ENCODE data around the gene NKAIN4. TPM values are rescaled to one million over a fixed set of nuclear protein-coding genes. Genes with fewer than 3 reads are reported as not detected.

Gene NKAIN4
- not detected for total RNA-seq

DNA sequence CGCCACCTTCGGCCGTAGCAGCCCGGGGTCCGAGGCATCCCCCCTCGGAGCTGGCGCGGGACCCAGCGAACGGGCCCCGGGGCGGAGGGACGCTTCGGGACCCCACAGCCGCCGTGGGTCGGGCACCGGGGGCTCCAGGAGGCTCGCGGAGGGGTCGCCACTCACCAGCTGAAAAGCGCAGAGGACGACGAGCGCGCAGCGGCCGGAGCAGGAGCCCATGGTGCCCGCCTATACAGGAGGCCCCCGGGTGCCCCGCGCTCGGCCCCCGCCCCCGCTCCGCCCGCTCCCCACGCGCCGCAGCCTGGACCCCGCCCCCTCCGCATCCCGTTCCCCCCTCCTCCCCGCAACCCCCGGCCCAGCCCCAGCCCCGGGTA lies at the start of gene NKAIN4:
NKAIN4 (minus strand) TSS at position 232 of the 374 bp plus-strand sequence; CDS start at position 219, 13 bp downstream.
- DNase-seq (ENCODE audit: low spot score) = no peak

DNA sequence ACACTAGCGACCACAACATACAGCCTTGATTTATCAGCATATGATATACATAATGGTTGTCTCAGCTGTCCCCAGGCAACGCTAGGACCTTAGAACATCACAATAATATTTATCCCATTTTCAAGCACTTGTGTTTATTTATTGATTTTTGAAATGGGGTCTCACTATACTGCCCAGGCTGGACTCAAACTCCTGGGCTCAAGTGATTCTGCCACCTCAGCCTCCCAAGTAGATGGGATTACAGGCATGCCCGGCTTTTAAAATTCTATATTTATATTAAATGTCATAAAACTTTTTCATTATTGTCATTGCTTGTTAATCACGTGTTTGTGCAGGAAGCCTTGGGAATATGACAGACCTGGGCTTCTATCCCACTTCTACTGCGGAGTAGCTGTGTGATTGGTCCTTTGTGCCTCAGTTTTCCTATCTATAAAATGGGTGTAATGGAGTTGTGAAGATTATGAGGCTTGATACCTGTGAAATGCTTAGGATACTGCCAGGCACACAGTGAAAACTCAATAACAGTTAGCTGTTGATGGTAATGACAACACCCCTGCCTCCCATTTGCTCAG lies 48.9 kb upstream of the NKAIN4 start:
- DNase-seq (ENCODE audit: low spot score) = no peak

DNA sequence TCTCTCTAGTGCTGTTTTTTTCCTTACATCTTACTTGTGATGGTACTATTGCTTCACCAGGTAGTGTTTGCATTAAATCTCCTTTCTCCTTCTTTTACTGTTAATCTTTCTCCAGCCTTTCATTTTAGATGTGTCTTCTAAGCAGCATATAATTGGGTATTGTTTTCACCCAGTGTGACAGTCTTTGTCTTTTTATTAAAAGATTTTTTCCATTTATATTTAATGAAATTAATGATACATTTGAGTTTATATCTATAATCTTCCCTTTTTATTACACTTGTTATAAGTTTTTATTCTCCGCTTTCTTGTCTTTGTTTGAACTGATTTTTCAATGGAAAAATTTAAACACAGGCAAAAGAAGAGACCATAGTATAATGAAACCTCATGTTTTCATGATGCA lies 47.4 kb upstream of the NKAIN4 start:
- no peak for DNase-seq (ENCODE audit: low spot score)

DNA sequence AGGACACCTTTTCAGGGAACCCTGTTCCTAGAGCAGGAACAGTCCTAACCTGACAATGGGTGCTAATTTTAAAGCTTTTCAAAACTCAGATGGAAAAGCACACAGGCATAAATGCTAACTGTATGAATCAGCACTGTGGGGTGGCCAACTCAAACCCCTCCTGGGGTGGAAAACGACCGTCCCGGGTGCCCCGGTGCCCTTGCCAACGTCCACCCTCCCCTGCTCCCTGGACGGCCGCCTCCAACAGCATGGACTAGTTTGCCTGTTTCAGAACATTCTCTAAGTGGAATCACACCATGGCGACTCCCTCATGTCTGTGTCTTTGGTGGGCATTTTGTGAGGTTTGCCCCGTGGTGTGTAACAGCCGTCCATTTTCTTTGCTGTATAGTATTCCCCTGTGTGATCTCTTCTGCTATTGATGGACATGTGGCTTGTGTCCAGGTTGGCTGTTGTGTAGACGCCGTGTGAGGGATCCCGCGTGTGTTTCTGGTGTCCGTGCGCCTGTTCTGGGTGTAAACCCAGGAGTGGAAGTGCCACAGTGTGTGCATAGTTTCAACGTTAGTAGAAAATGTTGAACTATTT lies 44.6 kb upstream of the NKAIN4 start:
- DNase-seq (ENCODE audit: low spot score) = no peak

DNA sequence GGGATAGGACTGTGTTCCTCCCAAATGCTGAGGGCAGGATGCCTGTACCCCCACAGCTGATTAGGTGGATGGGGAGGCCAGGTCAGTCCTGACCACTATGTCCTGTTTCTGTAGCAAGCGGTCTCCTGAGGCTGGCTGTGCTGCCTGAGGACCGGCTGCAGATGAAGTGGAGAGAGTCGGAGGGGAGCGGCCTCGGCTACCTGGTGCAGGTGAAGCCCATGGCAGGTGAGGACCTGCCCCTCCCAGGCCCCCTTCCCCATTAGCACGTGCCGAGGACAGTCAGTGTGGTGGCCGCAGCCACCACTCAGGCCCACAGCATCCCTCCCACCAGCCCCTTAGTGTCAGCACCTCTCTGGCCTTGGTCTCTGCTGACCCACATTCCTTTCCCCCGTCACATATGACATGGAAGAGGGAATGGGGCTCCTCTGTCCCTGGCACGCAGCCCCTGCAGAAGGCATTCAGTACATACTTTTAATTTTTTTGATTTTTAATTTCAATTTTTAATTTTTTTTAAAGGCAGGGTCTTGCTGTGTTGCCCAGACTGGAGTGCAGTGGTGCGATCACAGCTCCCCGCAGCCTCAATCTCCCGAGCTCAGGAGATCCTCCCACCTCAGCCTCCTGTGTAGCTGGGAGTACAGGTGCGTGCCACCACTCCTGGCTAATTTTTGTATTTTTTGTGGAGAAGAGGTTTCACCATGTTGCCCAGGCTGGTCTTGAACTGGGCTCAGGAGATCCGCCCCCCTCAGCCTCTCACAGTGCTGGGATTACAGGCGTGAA lies 43.7 kb upstream of the NKAIN4 start:
- DNase-seq (ENCODE audit: low spot score) = no peak

DNA sequence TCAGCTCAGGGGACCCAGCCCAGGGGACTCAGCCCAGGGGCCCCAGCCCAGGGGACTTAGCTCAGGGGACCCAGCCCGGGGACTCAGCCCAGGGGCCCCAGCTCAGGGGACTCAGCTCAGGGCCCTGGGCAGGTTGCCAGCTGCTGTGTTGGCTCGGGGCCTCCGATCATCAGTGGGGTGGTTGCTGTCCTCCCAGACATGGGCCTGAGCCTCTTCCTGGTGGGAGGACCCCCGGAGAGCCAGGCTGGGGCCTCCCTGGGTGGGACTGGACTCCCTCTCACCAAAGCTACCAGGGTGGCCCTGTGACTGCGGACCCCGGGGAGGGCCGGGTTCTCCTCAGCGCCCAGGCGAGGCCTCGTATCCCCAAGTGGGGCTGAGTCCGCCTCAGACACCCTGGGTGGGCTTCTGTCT lies 43.1 kb upstream of the NKAIN4 start:
- no peak for DNase-seq (ENCODE audit: low spot score)

DNA sequence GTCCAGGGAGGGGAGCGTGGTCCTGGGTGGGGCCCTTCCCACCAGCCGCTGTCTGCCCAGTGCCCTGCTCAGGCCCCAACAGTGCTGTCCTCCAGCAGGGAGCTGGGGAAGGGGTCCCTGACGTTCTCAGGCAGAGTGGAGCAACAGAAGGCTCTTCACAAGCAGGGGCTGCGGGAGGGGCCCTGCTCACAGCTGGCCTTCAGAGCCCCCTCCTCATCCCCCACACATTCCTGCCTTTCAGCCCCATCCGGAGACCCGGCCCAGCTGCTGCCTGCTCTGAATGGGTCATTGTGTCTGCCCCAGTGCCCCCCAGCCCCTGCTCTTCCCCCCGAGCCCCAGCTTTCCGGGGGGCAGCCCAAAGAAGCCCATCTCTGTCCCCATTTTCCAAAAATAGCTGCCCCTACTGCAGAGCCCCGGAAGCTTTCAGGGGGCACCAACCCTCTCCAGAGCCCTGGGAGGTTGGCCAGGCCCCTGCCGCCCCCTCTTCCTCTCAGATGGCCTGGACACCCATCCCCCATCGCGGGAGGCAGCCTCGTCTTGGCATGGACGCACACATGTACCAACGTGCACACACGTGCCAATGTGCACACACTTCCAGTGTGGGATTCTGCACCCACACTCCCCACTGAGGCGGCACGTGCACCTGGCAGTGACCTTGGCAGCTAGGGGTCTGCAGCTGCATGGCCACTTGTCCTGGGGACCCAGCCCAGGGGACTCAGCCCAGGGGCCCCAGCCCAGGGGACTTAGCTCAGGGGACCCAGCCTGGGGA lies 42.5 kb upstream of the NKAIN4 start:
- DNase-seq (ENCODE audit: low spot score) = no peak

DNA sequence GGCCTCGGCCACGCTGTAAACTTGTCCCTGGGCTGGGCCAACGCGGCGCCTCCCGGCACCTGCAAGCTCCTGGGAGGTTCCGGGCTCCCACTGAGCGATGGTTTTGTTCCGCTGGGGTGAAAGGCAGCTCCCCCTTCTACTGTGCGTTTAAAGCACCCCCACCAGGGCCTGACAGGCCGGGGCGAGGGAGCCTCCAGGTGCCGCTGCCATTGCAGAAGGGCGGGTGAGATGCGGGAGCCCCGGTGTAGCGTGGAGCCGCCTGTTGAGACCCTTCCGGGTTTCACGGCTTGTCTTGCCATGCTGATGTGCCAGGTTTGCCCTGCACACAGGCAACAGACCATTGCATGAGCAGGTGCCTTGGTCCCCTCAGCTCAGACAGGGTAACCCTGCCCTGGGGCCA lies 41.6 kb upstream of the NKAIN4 start:
- no peak for DNase-seq (ENCODE audit: low spot score)

DNA sequence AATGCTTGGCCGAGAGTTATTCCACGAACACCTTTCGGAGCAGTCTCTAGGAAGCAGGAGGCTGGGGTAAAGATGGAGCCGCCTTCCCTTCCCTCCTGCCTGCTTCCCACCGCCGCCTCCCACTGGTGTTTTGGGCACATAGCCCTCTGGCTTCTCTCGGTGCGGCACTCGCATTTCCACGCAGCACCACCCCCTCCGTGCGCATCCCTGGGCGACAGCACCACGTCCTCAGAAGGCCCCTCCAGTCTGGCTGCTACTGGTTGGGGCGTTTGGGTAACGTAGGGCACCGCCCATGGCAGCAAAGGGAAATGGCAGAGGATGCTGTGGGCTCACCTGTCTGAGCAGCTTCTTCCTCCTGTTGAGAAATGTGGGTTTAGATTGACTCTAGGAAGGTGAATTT lies 41.2 kb upstream of the NKAIN4 start:
- no peak for DNase-seq (ENCODE audit: low spot score)

DNA sequence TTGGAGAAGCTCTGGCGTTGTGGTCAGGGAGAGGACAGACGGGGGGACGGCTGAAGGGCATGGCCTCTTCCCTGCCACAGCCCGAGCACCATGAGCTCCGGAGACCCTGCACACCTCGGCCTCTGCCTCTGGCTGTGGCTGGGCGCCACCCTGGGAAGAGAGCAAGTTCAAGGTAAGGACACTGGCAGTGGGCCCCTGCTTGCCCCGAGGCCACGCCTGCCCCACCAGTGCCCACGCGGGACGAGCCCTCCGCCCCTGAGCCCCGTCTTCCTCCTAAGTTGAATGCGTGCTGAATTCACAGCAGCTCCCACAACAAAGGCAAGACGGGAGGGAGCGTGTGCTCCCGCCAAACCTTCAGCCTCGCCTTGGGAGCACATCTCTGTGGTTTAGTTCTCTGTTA lies 40.8 kb upstream of the NKAIN4 start:
- DNase-seq (ENCODE audit: low spot score) = no peak

DNA sequence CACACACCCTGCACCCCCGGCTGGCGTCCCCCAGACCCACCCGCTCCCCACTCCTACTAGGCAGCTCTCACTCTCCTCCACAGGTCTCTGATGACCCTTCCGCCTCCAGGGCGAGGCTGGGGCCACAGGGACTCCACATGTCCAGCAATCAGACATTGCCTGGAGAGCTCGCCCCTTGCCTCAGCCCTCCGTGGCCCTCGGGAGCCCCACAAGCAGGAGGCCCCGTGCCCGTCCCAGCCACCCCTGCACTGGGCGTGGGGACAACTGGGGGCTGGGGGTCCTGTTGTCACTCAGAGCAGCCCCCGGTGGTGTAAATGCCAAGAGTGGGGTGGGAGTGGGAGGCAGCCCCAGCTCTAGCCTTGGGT lies 40.3 kb upstream of the NKAIN4 start:
- DNase-seq (ENCODE audit: low spot score) = no peak

DNA sequence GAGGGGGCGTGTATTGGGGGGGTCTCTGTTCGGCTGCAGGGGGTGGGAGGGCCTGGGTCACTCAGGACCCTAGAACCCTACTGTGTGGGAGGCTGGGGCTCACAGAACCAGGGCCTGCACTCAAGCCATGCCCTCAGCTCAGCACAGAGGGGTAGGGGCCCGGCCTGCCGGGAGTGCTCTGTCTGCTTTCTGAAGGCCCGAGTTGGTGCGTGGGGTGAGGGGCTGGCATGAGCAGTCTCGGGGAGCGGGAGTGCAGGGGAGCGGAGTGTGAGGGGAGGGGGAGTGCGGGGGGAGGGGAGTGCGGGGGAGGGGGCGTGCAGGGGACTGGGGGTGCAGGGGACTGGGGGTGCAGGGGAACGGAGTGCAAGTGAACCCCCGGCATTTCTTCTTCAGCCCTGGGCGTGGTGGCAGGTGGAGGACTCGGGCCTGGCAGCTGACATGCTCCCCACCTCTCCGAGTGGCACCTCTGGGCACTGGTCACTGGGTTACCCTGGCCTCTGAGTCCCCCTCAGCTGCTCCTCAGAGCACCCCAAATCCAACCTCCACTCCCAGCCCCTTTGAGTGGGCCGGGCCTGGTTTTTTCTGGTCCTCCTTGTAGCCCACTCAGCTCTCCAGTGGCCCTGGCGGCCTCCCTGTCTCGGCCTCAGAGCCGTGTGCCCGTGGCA lies 39.7 kb upstream of the NKAIN4 start:
- DNase-seq (ENCODE audit: low spot score) = no peak

DNA sequence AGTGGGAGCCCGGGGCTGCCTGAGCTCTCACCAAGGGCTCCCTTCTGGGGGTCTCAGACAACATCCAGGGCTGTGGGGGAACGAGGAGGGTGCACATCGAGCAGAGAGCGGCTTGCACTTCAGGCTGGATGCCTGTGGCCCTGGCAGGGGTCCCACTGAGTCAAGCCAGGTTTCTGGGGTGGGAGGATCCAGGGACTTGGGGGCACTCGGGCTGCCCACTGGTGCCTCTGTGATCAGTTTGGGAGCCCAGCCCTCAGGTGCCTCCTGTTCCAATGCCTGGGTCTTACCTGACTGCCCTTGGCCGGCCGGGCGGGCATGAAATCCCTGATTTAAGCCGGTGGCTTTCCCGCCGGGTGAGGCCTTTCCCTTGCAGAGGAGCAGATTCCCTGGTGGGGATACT lies 39.2 kb upstream of the NKAIN4 start:
- DNase-seq (ENCODE audit: low spot score) = no peak

DNA sequence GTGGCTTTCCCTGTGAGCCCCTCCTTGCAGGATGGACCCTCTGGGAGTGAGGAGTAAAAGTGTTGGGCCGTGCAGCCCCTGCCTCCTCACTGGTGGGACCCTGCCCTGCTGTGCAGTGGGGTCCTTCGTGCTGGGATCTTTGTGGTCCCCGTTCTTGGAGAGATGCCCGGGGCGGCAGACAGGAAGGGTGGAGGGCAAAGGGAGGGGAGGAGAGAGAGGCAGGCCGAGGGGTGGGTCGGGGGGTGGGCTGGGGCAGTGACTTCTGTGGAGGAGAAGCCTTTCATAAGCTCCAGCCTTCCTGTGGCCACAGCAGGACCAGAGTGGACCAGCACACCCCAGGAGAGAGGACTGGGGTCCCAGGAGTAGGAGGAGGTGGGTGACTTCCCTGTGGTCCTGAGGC lies 38.6 kb upstream of the NKAIN4 start, which contains the start of gene COL20A1:
COL20A1 (plus strand) TSS at position 283 of the 400 bp plus-strand sequence. CDS start 1,922 bp downstream, outside the sequence.
- no peak for DNase-seq (ENCODE audit: low spot score)

DNA sequence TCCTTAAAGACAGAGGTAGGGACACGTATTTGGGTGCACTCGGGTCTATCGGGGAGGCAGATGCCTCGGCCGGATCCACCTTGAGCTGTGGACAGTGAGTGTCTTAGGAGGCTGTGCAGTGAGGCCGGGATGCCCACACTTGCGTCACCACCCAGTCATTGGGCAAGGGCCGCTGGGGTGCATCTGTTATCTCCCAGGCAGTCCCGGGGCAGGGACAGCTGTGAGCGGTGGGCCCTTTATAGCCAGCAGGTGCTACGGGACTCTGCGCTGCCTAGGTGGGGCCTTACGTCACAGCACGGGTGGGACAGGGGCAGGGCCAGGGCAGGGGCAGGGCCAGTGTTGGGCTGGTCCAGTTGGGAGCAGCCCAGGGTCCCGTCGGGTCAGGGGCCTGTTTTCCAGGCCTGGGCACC lies 38.0 kb upstream of the NKAIN4 start:
- no peak for DNase-seq (ENCODE audit: low spot score)

DNA sequence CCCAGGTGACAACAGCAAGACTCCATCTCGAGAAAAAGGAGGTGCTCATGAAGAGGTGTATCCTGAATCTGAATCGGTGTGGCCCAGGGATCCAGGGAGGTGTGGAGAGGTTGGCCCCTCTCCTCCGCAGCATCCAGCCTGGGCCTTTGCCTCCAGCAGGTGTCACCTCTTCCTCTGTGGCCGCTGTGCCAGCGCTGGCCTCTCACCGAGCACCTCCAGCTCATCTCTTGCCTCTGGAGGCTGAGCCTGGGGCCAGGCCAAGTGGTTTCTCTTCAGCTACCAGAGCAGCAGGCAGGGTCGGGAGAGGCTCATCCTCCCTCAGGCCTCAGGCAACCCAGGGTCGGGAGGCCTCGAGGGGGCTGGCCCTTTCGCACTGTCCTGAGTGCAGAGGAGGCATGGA lies 37.5 kb upstream of the NKAIN4 start:
- DNase-seq (ENCODE audit: low spot score) = no peak

DNA sequence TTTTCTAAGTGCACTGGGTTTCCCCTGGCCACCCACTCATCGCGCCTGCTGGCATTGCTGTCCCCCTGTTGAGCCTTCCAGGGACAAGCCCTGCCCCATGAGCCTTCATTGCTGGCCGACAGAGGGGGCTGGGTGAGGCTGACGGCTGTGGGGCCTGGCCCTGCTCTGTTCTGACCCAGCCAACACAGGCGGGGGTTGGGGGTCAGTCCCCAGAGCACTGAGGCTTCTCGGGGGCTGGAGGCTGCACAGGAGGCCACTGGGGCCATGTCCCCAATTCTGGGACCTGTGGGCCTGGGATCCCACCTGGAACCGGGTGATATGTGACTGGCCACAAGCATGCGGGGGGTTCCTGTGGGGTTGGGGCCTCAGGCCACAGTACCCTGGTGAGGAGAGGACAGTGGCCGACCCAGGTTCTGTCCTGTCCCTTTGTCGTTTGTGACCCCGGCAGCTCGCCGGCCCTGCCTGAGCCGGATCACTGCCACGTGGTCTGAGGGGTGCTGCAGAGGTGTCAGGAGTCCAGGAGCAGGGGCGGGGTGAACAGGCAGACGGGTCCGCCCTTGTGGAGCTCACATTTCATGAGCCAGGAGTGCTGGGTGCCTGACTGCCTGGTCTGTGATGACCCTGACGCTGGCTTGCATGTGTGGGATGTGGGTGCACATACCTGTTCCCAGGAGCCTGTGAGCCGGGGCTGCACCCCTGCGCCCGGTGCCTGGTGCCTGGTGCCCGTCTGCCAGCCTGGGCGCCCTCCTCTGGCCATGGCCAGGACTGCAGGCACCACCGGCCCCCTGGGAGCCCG lies 36.6 kb upstream of the NKAIN4 start:
- DNase-seq (ENCODE audit: low spot score) = no peak

DNA sequence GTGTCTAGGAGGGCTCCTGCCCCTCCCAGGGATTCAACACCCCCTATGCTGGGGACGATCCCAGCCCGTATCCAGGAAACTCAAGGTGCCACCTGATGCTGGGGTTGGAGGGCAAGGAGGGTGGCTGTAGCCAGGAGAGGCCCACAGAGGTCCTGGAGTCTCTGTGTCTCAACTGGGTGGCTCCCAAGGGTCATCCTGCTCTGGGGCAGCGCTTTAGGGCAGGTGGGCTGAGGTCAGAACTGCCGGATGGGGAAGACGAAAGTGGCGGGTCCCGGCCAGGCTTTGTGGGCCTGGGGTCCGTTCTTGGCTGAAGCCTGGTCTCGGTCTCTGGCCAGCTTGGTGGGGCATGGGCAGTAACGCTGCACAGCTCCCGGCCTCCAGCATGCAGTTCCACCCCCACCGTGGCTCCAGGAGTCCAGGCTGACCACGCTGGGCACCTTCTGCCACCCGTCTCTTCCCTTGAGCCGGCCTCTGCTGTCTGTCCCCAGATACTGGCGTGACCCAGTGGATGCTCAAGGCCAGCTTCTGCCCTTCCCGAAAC lies 35.9 kb upstream of the NKAIN4 start:
- no peak for DNase-seq (ENCODE audit: low spot score)

DNA sequence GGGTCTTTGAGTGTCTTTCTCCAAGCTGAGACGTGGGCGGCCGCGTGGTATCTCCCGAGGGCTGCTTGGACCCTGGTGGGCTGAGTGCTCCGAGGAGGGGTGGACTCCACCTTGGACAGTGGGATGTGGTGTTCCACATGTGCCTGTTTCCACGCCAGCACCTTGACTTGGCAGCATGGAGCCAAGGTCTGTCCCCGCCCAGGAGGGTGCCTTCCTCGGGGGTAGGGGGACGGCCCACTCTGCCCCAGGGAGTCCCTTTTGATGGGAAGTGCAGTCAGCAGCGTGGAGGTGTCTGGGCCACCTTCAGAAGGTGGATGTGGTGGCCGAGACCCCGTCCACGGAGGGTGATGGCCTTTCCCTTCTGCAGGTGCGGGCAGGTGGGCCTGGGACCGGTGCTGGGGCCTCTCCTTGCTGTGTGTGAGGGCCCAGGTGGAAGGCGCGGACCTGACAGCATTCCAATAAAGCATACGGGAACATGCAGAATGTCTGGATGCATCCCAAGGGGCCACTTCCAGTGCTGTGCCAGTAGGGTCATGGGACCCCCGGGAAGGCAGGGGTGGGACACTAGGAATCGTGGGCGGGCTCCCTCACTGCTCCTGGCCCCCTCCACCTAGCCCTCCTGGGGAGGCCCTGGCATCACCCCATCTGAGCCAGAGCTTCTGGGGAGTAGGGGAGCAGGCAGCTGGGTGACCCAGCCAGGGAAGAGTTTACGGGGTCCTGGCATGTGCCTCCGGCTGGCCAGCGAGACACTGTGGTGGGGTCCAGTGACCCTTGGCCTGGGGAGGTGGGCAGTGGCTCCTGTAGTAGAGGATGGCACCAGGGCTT lies 35.3 kb upstream of the NKAIN4 start:
- DNase-seq (ENCODE audit: low spot score) = no peak
